Measurements from ENCODE around the gene SLC6A3.

DNA sequence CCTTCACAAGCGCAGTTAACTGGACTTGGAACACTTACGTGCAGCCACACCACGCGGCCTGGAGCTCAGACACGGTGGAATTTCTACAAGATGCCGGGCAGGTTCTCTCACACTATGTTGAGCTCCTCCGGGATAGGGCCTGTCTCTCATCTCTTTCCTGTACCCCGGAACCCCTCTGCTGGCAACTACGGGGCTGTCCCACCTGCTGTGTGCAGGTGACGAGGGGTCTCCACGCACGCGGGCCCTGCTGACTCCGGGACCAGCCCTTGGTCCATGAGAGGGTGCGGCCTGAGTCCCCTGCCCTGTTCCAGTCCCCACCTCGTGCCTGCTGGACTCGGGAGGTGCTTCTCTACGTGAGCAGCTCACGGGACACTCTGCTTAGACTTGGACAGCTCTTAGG, 40.1 kb downstream of the SLC6A3 start:
- no peak for TF ChIP-seq POLR2A (IDR thresholded peaks at IDR 0.05; ENCODE audit: low read length)
- no peak for TF ChIP-seq GATA1 (IDR thresholded peaks at IDR 0.05; ENCODE audit: low read depth, low read length)
